Neural progenitor cell (in vitro differentiated cells): ENCODE results near the gene RPL10A.

ENCODE experiments used
- EZH2 ChIP-seq: fragments of 200-600 bp; sonication (generic); IDR thresholded peaks from 2 replicates; pipeline ENCODE4 v1.6.1; 2017; ENCODE audit warnings: antibody characterized with exemption, mild to moderate bottlenecking, moderate library complexity
- EZH2phosphoT487 ChIP-seq: fragments of 200-600 bp; sonication (generic); IDR thresholded peaks from 2 replicates; pipeline ENCODE4 v1.6.1; 2017; ENCODE audit warnings: antibody characterized with exemption
- TF ChIP-seq, protein P1 (sequence below): fragments of 200-600 bp; sonication (generic); IDR thresholded peaks from 2 replicates; pipeline ENCODE4 v1.5.1; 2017; ENCODE audit warnings: antibody characterized with exemption, mild to moderate bottlenecking

- TF ChIP-seq, protein P1, sequence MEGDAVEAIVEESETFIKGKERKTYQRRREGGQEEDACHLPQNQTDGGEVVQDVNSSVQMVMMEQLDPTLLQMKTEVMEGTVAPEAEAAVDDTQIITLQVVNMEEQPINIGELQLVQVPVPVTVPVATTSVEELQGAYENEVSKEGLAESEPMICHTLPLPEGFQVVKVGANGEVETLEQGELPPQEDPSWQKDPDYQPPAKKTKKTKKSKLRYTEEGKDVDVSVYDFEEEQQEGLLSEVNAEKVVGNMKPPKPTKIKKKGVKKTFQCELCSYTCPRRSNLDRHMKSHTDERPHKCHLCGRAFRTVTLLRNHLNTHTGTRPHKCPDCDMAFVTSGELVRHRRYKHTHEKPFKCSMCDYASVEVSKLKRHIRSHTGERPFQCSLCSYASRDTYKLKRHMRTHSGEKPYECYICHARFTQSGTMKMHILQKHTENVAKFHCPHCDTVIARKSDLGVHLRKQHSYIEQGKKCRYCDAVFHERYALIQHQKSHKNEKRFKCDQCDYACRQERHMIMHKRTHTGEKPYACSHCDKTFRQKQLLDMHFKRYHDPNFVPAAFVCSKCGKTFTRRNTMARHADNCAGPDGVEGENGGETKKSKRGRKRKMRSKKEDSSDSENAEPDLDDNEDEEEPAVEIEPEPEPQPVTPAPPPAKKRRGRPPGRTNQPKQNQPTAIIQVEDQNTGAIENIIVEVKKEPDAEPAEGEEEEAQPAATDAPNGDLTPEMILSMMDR: no peak
- TF ChIP-seq EZH2 (no peak), EZH2phosphoT487 (no peak)
Measured at GRCh38 chr6:35473850-35474130, 5.6 kb downstream of the RPL10A start.
